Effector CD4-positive, alpha-beta T cell (primary cell): ENCODE data around the gene HOXA9.

ENCODE experiments used
- DNase-seq: peaks from one replicate; pipeline ENCODE4 v3.0.0-alpha.2; 2020

HOXA9 gene

DNA sequence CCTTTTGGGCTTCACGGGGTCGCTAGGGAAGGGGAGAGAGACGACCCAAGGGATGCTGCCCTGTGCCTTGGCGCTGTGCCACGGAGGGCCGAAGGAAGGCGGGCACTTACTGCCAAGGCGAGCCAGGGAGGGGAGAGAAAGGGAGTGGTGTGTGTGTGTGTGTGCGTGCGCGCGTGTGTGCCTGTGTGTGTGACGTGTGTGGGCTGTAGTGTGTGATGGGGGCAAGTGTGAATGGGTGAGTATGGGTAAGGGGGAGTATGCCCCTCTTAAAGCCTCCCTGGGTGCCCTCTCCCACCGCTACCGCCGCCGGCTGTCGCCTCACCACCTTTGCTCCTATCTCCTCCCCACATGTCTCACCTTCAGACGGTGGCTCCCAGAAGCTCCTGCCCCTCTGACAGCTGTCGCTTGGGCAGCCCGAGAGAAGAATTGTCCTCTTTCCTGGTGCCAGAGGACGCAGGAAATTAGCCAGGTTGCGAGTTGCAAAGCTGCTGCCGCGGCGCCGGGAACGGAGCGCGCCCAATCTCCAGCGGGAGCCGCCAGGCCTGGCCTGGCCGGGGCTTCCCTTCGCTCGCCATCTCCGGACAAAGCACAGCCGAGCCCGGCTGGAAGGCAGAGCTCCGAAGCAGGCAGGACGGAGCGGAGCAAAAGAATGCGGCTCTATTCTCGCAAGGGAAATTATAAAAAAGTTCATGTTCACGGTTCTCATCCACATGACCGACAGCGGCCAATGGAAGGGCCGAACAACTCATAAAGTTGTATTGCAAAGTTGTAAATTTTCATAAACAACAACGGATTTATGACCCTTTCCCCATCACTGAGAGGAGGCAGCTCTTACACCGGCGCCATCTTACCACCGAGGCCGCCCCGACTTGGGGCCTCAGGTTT lies 13.2 kb downstream of the HOXA9 start, which contains the start of gene HOXA3:
Gene HOXA3, minus strand, starts transcription at position 653 of the 885 bp plus-strand sequence. CDS start 41,943 bp downstream, outside the sequence.
- no peak for DNase-seq

DNA sequence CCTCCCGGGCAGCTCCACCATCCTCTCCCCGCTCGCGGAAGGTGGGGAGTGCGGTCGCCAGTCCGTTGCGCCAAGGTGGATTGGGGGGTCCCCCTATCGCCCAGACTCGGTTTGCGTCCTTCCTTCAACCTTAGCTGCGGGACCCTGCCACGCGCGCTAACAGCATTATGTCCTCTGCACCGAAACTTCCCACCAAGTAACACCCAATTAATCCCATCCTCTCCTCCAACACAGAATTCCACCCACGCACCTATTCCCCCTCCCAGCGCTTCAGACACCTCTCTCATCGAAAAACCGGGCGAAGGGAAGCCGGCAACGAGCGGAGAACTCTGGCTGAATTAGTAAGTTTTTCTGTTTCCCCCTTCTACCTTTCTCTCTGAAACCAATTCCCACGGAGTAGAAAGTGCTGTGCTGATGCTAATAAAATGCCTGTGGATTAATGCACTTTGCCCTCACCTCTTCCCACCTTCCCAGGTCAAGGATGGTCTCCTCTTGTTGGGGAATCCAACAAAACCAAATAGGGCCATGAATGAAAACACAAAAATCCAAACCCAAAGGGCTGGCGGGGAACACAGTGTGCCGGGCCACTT lies 13.9 kb downstream of the HOXA9 start:
- no peak for DNase-seq

DNA sequence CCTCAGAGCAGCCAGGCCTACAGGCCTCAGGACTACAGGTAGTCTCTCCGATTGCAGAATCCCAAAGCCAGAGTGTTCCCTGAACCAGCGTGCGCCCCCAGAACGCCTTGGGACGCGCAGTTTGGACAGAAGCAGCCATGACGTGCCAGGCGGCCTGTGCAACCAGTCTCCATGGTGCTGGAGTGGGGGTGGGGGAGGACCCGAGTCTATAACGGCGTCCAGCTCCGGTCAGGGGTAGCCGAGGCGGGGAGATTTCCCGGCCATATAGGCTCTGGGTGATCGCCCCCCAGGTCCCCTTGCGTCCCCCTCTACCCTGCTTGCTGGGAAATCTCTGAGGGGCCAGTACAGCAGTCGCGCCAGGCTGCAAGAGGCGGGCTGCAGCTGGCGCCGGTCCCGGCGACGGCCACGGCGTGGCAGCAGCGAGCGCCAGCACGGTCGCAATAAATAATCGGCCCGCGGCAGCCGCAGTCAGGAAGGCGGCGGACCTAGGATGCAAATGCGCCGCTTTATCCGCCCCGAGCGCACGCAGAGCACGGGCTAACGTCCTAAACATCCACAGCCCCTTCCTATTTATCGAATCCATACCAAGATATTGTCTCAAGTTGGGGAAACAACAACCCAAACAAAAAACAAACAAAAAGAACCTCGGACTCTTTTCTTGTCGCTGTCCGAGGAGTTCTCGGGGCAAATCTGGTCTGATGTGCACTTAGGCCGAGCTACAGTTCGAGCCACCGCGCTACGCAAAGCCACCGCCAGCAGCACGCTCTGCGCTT lies 14.6 kb downstream of the HOXA9 start:
- DNase-seq, result peak; percentile 52

DNA sequence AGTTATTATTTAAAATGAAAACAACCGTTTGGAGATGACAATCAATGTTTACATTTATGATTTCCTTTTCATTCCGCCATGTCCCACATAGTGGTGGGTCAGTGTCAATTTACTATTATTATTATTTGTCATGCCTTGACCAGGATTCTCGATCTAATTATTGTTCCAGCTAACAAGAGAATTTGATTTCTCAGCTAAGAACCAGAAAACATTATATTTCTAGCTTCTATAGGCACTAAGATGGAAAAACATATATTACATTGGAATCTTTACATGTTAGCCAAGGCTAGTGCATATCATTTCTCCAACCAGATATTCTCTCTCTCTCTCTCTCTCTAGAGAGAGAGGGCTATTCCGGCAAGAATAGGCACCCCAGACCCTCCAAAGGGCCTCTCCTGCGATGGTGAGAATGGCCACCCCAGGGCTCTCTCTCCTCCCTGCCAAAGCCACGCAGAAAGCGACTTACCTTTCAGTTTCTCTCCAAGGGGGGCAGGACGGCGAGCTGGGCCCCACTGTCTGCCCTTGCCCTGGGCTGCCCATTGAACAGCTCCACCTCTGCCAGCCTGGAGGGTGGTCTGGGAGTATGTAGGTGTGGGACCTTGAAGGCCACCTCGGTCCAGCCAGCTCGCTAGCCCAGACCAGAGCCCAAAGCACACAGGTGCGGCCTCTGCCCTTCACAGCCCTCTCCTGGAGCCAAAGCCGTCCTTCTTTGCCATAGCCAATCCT lies 15.3 kb downstream of the HOXA9 start:
- no peak for DNase-seq

- DNase-seq, result no peak
Measured at GRCh38 chr7:27148756-27149641, 16.3 kb downstream of the HOXA9 start.

DNA sequence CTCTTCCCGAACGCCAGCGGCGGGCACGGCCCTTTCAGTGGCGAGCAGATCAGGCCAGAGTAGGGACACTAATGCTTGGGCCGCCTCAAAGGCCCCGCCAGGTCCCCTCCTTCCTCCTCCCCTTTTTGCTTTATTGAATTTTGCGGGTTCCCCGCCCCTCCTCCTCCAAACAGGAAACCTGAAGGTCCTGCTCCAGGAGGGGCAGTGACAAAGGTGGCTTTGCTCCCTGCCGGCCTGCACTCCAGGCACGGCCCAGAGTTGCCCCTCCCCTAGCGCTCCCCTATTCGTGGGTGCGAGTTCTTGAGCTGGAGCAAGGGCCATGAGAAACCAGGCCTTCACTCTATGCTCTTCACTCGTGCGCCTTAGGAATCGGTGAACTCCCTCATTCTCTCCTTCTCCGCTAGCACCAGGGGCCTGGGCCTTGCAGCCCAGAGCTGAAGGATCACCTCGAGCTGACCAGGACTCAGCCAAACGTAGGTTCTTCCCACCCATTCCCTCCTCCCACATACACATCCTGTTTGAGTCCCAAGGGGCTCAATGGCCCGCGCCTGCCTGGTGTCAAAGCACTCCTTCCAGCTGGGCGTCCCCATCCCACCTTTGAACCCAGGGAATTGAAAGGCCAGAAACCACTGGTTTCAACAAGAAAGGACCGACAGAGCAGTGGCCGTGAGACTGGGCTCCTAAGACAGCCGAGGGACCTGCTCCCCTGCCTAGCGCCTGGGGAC lies 17.1 kb downstream of the HOXA9 start:
- DNase-seq, result no peak

DNA sequence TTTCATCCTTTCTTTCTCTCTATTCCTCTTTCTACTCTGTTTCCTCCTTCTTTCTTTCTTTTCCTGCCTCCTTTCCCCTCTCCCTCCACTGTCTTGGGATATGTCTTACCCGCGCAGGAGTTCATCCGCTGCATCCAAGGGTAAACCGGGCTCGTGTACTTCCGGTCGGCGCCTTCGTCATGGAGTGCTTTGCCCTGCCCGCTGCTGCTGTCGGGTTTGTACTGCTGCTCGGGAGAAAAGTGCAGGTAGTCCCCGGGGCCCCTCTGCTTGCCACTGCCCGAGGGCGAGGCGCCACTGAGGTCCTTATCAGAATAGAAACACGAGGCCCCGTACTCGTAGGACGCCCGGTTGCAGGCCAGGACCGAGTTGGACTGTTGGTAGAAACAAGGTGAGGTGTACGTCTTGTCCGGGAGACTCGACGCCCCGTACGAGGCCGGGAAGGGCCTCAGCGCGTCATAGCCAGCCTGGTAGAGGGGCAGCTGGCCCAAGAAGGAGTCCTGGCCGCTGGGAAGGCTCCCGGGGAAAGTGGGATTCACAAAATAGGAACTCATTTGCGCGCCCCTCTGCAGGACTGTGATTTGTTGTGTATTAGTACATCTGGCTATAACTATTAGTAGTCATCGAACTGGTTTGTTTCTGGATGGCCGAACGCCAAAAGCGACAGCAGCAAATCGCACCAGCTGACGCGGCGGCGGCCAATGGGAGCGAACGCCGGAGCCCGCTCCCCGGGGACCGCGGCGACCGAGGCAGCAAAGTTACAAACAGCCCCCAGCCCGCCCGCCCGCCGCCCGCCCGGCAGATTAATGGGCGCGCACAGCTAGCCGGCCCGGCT lies 17.9 kb downstream of the HOXA9 start, which contains the start of gene HOXA6:
Gene HOXA6, minus strand, starts transcription at position 576 of the 832 bp plus-strand sequence. Its CDS starts 25 bp downstream, at position 551.
- DNase-seq, result no peak

- no peak for DNase-seq
Measured at GRCh38 chr7:27146491-27147198, 18.7 kb downstream of the HOXA9 start.

DNA sequence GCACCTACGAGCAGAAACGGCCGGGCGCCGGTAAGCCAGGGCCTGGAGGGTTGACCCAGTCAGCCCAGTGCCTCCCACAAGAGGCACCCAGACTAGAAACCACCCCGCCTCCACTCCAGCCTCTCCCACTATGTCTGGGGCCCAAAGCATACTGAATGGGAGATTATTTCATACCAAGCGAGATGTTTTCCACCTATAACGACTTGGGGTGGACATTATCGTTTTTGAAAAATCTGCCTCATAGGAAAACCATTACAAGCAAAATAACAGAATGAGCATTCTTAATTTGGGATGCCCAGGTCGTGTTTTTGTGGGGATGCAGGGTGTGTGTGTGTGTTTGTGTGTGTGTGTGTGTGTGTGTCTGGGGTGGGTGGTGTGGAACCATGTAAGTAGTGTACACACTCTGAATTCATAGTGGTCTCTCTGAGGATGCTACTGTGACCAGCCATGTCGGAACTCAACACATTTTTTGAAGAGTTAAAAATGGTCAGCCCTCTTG lies 19.4 kb downstream of the HOXA9 start:
- DNase-seq, result no peak

DNA sequence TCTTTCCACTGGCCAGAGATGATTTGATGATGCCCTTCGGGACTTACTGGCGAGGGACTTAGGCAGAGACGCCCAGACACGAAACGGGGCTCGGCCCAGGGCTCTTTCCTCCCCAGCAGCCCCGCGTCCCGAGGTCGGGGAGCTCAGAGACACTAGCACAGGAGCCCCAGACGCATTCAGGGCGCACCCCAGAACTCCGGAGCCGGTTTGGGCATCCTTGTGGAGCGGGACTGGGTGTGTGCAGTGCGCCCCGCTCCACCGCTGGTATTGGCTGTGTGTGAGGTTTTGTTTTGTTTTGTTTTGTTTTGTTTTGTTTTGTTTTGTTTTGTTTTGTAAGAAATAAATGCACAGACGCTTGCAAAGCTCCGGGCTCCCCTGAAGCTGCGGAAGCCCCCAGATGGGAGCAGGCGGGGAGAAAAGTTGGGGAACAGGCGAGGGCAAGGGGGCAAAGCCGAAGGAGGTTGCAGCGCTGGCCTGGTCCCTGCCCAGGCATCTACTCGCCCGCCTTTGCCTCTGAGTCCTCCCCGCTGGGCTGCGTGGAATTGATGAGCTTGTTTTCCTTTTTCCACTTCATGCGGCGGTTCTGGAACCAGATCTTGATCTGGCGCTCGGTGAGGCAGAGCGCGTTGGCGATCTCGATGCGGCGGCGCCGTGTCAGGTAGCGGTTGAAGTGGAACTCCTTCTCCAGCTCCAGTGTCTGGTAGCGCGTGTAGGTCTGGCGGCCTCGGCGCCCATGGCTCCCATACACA lies 20.0 kb downstream of the HOXA9 start:
- DNase-seq, result no peak

GRCh38 chr7:27144781-27145164 lies 20.6 kb downstream of the HOXA9 start:
- no peak for DNase-seq

GRCh38 chr7:27143950-27144780 lies 21.2 kb downstream of the HOXA9 start:
- DNase-seq, result no peak

GRCh38 chr7:27143023-27143949 lies 22.1 kb downstream of the HOXA9 start, which contains the start of gene HOXA5:
Gene HOXA5, minus strand, starts transcription at chr7:27143681. Its CDS starts 74 bp downstream, at chr7:27143607.
- no peak for DNase-seq

- no peak for DNase-seq
Measured at GRCh38 chr7:27142580-27143022, 22.7 kb downstream of the HOXA9 start.

- DNase-seq, result no peak
Measured at GRCh38 chr7:27141923-27142579, 23.3 kb downstream of the HOXA9 start.
